Measurements from ENCODE around the gene RRP12. TPM values are rescaled to one million over a fixed set of nuclear protein-coding genes. Genes with fewer than 3 reads are reported as not detected.
A peak's percentile ranks its signal among the peaks of the same experiment; 100 is the strongest.

RRP12 gene
- total and polyA plus RNA-seq, 12 donors, result 13.3 to 56.9 (median 27.6) TPM

DNA sequence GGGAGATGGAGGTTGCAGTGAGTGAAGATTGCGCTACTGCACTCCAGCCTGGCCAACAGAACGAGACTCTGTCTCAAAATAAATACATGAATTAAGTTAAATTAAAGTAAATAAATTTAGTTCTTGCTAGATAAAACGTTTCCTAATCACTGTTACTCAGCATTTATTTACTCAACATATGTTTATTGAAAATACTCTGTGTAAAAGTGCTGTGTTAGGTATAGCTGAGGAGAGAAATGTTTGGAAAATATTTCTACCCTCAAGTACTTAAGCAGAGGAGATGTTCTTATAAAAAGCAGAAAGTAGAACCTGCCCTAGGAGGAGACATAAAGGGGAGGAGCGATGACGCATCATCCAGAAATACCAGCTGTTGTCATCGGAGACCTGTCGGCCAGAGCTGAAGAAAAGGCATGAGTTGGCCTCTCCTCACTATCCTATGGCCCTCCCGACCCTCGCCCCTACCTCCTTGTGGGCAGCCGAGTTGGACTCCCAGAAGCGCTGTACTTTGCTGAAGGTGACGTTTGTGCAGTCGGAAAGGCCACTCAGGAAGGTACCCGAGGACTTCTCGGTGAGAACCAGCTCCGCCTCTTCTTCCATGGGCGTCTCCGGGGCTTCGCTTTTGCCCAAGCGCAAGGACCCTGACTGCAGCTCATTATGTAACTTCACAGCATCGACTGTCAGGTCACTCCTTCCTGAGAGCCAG lies 1.1 kb downstream of the RRP12 start:
- Histone ChIP-seq H3K36me3 (replicated peaks in 1 of 2) (peaks cover 0 to 22% of the 10 kb centered on the region in 2 donors), H3K9me3 (replicated peaks in 1 of 3) (no peaks in the 10 kb centered on the region), H3K27me3 (no peaks in the 10 kb centered on the region), H3K27ac (peak overlapping the region; percentile 71 to 98 (median 89)), H3K4me1 (replicated peaks in 1 of 2) (peaks cover 9 to 14% of the 10 kb centered on the region in 2 donors), H3K4me3 (peak overlapping the region in 3 of 4 donors; percentile 20 to 86 (median 65))
- 20 to 32% (median 30%) methylated on average over 18 to 21 of the region's 21 CpGs for WGBS, 4 donors
- intact Hi-C loops (cut with DNase I), result no loop called here
- TF ChIP-seq, protein P1, sequence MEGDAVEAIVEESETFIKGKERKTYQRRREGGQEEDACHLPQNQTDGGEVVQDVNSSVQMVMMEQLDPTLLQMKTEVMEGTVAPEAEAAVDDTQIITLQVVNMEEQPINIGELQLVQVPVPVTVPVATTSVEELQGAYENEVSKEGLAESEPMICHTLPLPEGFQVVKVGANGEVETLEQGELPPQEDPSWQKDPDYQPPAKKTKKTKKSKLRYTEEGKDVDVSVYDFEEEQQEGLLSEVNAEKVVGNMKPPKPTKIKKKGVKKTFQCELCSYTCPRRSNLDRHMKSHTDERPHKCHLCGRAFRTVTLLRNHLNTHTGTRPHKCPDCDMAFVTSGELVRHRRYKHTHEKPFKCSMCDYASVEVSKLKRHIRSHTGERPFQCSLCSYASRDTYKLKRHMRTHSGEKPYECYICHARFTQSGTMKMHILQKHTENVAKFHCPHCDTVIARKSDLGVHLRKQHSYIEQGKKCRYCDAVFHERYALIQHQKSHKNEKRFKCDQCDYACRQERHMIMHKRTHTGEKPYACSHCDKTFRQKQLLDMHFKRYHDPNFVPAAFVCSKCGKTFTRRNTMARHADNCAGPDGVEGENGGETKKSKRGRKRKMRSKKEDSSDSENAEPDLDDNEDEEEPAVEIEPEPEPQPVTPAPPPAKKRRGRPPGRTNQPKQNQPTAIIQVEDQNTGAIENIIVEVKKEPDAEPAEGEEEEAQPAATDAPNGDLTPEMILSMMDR (IDR thresholded peaks at IDR 0.05), result no peak
- peak in 1 of 2 donors; percentile 72 for TF ChIP-seq POLR2A (IDR thresholded peaks at IDR 0.05)
- peak; percentile 77 to 86 (median 80) for DNase-seq

DNA sequence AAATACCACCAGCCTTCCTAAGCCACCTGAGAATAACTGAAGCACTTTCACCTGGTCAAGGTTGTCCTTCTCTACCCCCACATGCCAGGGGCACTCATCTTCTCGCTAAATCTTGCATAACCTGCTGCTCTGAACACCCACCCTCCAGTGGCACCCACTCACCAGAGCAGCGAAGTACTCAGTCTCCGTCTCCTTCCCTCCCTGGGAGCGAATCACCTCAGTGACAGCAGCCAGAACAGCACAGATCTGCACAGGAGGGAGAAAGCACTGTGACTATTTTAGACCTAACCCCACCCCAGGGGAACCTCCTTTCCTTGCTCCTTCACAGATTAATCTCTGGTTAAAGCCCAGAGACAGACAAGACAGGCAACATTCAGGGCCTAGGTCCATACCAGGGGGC lies 5.1 kb downstream of the RRP12 start:
- Histone ChIP-seq H3K27ac (no peak overlapping the region), H3K4me1 (replicated peaks in 1 of 2) (peaks cover 9 to 10% of the 10 kb centered on the region in 2 donors), H3K36me3 (replicated peaks in 1 of 2) (peaks cover 0 to 54% of the 10 kb centered on the region in 2 donors), H3K4me3 (no peak overlapping the region), H3K27me3 (no peaks in the 10 kb centered on the region), H3K9me3 (replicated peaks in 1 of 3) (no peaks in the 10 kb centered on the region)
- WGBS, 4 donors, result 71 to 96% (median 93%) methylated on average over 4 of the region's 4 CpGs
- no peak for DNase-seq
- intact Hi-C loops (cut with DNase I), result no loop called here
- no peak for TF ChIP-seq POLR2A (IDR thresholded peaks at IDR 0.05)

DNA sequence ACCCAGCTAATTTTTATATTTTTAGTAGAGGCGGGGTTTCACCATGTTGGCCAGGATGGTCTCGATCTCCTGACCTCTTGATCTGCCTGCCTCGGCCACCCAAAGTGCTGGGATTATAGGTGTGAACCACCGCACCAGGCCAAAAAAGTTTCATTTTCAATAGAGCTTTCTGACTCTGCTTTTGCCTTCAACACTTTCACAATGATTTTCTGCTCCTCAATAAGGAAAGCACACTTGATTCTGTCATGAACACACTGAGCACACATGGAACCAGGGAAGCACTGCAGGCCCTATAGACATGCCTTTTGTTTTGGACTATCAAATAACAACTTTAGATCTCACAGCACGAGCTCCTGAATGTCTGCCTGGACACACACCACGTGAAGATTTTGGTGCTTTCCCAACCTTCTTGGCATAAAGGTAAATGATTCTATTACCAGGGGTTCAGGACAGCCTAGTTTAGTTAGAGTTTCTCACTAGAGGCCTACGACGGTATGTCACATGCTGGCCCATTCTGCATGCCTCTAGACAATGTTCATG lies 8.0 kb downstream of the RRP12 start:
- 85 to 93% (median 91%) methylated on average over 8 of the region's 8 CpGs for WGBS, 4 donors
- no peak for TF ChIP-seq POLR2A (IDR thresholded peaks at IDR 0.05)
- TF ChIP-seq, protein P1 (IDR thresholded peaks at IDR 0.05), result no peak
- Histone ChIP-seq H3K4me3 (no peak overlapping the region), H3K27ac (no peak overlapping the region), H3K4me1 (replicated peaks in 1 of 2) (no peaks in the 10 kb centered on the region), H3K9me3 (replicated peaks in 1 of 3) (no peaks in the 10 kb centered on the region), H3K27me3 (no peaks in the 10 kb centered on the region), H3K36me3 (replicated peaks in 1 of 2) (peaks cover 0 to 81% of the 10 kb centered on the region in 2 donors)
- no peak for DNase-seq
- intact Hi-C loops (cut with DNase I), result no loop called here

DNA sequence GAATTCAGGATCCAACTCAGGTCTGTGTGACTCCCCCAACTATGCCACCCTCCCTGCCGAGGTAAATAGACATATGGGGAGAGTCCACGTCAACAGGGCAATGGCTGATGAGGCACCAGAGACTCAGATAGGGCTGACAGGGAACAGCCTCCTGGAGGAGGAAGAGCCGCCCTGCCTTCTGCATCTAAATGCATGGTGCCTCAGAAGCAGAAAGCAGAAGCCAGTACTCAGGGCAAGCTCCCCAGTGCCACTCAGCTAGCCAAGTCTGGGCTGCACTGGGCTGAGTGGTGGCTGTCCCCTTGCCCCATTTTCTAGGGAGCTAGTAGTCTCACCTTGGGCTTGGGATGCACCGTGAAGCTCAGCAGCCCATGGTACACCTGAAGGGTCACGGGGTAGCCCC lies 11.0 kb downstream of the RRP12 start:
- H3K36me3 ChIP-seq (replicated peaks in 1 of 2), result peaks cover 0 to 71% of the 10 kb centered on the region in 2 donors
- intact Hi-C loops (cut with DNase I), result no loop called here
- no peak for DNase-seq
- no peaks in the 10 kb centered on the region for H3K27me3 ChIP-seq
- H3K9me3 ChIP-seq (replicated peaks in 1 of 3), result no peaks in the 10 kb centered on the region
- 86 to 95% (median 93%) methylated on average over 4 to 5 of the region's 5 CpGs for WGBS, 4 donors
- no peaks in the 10 kb centered on the region for H3K4me1 ChIP-seq (replicated peaks in 1 of 2)
- TF ChIP-seq POLR2A (IDR thresholded peaks at IDR 0.05), result no peak
- TF ChIP-seq, protein P1 (IDR thresholded peaks at IDR 0.05), result no peak
- H3K4me3 ChIP-seq, result no peak overlapping the region
- H3K27ac ChIP-seq, result no peak overlapping the region
